Activated CD8-positive, alpha-beta memory T cell treated with anti-CD3 and anti-CD28 coated beads for 36 hours (primary cell): ENCODE data around the gene CLCN6. TPM values are rescaled to one million over a fixed set of nuclear protein-coding genes. Genes with fewer than 3 reads are reported as not detected.

ENCODE experiments used
- CTCF ChIA-PET: fragments of 350-600 bp; sonication (Branson Sonifier 250); formaldehyde crosslinking; loops from one replicate; lab custom pipeline; 2021; ENCODE audit warnings: antibody characterized with exemption; lab: Charles Lee
- POLR2A ChIA-PET: fragments of 350-600 bp; sonication (Branson Sonifier 250); formaldehyde crosslinking; loops from one replicate; lab custom pipeline; 2021; ENCODE audit warnings: antibody characterized with exemption; lab: Charles Lee
- total RNA-seq, 2 experiments: library from RNA; stranded (reverse); gene quantifications; one replicate each; pipeline ENCODE4 v1.2.3, GENCODE V29; 2021

The CLCN6 gene
- total RNA-seq, 2 experiments from 2014 or later = 9.7 to 10.5 TPM

DNA sequence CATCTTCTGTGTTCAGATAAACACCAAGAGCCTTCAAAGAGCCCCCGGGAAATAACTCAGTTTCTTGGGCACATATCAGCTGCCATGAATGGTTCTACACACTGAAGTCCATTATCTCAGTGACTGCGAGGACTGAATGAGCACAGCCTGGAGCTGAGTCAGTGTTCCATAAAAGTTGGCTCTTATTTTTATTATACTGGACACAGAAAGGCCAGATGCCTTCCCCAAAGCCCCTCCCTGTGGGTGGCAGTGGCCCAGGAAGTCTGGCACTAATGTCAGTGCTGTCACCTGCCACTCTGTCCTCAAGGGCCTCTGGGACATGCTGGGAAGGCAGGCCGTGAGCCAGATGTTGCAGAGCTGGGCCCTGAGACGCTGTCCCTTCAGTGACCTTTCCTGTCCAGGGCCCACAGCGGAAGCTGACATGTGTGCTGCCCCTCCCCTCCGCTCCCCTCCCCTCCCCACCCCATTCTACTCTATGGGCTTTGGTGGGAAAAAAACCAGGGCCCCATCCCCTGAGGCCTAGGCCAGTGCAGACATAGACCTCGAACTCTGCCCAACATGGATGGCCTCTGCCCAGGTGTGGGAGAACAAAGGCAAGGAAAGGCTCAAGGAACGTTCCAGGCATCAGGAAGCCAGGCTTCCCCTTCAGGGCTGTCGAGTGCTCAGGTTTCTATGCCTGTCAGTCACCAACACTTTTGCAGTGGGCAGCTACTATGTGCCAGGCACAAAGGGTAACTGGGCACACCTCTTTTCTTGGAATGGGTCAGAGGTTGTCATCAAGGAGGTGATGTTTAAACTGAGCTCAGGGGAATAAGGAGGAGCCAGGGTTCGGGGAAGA lies 75.1 kb downstream of the CLCN6 start:
- POLR2A ChIA-PET = no interaction called here
- CTCF ChIA-PET = no interaction called here

DNA sequence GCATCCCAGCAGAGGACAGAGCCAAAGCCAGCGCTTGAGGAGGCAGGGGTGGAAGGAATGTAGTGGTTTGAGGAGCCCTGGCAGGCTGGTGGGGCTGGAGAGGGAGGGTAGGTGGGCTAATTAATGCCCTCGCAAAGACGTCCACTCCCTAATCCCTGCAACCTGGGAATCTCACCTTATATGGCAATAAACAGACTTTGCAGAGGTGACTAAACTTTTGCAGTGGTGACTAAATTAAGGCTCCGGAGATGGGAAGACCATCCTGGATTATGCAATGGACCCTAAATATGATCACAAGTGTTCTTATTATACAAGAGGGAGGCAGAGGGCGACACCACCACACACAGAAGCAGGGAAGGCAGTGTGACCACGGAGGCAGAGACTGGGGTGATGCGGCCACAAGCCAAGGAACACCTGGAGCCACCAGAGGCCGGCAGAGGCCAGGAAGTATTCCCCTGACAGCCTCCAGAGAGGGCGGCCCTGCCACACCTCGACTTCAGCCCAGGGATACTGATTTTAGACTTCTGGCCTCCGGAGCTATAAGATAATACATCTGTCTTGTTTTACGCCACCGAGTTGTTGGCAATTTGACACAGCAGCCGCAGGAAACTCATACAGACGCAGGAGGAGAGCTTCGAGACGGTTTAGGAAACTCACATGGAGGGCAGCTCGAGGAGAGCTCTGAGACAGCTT lies 75.9 kb downstream of the CLCN6 start:
- CTCF ChIA-PET = interaction anchor here (1.1 to 1.5 kb wide), 2 partner anchors 36 to 43 kb away, joined by 4 read pairs; no protein-coding TSS in a partner anchor

DNA sequence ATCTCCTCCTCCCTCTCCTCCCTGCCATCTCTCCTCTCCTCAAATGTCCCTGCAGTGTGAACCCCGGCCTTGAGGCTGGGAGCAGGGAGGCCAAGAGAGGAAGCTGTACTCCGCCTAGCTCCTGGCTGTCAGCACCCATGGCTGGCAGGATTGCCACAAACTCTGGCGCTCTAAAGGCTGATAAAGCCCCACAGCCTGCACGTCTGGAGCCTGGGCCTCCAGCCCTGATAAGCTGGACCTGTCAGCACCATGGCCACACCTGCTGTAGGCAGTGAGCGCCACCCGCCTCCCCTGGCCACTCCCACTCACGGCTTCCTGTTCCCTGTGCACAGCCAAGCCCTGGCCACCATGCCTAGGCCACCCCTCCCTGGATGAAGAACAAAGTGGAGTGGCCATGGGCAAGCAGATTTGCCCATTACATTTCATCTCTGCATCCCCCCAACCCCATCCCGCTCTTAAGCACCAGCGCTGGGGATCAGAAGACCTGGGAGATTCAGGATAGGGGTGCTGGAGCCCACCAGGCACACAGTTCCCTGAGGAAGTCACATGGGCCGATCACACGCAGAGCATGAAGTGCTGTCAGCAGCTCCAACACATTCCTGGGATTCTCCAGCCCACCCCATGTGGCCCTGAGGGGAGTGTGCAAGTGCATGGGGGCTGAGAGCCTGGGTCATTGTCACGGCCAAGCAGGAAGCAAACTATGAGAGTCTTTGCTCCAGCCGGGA lies 77.0 kb downstream of the CLCN6 start:
- ChIA-PET CTCF (interaction anchor here (1.1 to 1.5 kb wide), 2 partner anchors 37 to 44 kb away, joined by 4 read pairs; no protein-coding TSS in a partner anchor), POLR2A (no interaction called here)

More for the DNA sequence above, 75.9 kb downstream of the CLCN6 start:
- POLR2A ChIA-PET = no interaction called here

DNA sequence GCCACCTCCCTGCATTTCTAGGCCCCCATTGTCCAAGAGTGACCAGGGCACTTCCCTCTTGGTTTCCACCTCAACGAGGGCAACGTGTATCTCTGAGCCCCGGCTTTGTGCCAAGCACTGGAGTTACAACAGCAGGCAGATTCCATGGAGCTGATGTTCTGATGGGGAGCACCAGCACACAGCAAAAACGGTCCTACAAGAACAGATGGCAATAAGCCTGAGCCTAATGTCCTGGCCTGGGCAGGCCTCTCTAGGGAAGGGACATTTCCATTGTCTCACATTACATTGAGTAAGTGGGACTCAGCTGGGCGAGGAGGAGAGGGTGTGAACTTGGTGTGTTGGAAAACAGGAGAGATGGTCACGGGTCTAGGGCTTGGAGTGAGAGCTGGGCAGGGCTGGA lies 79.9 kb downstream of the CLCN6 start:
- CTCF ChIA-PET = interaction anchor here (1.2 kb wide), 1 partner anchor 18 kb away, joined by 3 read pairs; no protein-coding TSS in a partner anchor
- POLR2A ChIA-PET = no interaction called here

DNA sequence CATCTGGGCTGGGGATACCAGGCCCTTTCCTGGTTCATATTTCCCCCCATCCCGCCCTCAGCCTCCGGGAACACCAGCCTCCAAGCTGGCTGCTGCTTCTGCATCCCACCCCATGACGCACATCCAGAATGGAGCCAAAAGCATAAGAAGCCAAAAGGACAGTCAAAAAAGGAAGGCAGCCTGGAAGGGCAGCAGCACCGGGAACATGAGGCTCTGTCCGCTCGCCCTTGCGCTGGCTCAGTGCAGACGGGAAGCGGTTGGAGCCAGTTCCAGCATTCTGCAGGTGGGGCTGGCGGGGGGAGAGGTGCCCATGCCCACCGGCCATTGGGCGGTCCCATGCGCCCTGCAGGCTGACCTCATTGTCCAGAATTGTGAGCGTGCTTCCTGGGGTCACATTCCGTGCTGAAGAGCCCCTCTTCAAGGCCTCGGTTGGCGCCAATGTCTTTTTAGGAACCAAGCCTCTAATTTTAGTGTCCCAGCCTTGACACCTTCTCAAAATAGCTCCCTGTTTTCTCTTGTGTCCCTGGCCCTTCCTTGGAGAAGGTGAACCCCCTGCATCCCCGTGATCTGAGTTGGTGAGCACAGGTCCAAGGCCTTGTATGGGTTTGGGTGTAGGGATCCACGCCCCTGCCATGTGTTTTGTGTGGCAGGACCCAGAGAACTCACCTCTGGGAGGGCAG lies 81.1 kb downstream of the CLCN6 start:
- ChIA-PET POLR2A (interaction anchor here (0.6 kb wide), 1 partner anchor 1898 kb away, joined by 3 read pairs; no protein-coding TSS in a partner anchor), CTCF (no interaction called here)

DNA sequence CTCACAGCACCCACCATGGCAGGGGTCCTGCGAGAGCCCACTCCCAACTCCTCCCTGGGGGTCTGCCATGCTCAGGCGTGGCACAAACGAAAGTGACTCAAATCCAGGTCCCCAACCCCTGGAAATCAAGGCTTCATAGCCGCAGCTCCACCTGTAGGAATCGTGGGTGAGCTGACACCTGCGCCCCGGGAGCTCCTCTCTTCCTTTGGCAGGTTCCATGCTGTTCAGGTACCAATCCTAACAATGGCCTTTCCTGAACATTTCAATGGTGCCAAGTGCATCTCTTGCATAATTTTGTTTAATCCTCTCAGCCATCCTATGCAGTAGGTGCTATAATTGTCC lies 81.6 kb downstream of the CLCN6 start:
- ChIA-PET POLR2A (interaction anchor here (0.6 kb wide), 1 partner anchor 1898 kb away, joined by 3 read pairs; no protein-coding TSS in a partner anchor), CTCF (interaction anchor here (1.0 kb wide), 1 partner anchor 49 kb away, joined by 3 read pairs; no protein-coding TSS in a partner anchor)

DNA sequence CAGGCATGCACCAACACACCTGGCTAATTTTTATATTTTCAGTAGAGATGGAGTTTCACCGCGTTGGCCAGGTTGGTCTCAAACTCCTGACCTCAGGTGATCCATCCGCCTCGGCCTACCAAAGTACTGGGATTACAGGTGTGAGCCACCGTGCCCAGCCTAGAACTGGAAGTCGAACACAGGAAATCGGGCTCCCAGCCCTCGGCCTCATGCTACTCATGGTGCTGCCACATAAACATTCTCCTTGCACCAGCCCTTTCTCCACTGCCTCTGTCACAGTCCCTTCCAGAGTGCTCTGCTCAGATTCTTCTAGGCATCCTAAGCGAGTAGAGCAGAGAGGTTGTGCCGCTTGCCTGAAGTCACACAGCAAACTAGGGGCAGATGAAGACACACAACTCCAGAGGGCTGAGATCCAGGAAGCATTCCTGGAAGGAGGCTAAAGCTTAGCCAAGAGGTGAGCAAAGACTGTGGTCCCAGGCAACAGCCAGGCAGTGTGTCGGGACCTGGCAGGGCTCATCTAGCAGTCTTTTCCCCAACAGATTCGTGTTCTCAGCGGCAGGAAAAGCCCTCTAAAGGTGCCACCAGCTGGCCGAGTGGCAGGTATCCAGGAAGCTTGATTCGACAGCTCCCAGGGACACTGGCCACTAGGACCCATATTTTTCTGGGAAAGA lies 82.3 kb downstream of the CLCN6 start:
- POLR2A ChIA-PET = no interaction called here
- CTCF ChIA-PET = interaction anchor here (1.0 kb wide), 1 partner anchor 50 kb away, joined by 3 read pairs; no protein-coding TSS in a partner anchor

DNA sequence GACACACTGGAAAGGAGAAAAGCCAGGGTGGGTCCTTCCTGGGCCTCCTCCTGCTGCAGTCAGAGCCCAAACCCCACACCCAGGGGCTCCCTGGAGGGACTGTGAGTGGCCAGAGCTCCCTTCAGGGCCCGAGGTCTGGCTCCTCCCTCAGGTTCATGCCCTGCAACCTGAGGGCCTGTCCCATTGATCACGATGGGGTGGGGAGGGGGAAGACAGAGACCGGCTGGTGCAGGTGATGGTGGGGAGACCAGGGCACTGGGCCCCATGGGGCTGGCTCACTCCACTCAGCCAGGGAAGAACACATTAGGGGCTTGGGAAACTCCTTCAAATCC lies 82.9 kb downstream of the CLCN6 start:
- ChIA-PET POLR2A (no interaction called here), CTCF (no interaction called here)

DNA sequence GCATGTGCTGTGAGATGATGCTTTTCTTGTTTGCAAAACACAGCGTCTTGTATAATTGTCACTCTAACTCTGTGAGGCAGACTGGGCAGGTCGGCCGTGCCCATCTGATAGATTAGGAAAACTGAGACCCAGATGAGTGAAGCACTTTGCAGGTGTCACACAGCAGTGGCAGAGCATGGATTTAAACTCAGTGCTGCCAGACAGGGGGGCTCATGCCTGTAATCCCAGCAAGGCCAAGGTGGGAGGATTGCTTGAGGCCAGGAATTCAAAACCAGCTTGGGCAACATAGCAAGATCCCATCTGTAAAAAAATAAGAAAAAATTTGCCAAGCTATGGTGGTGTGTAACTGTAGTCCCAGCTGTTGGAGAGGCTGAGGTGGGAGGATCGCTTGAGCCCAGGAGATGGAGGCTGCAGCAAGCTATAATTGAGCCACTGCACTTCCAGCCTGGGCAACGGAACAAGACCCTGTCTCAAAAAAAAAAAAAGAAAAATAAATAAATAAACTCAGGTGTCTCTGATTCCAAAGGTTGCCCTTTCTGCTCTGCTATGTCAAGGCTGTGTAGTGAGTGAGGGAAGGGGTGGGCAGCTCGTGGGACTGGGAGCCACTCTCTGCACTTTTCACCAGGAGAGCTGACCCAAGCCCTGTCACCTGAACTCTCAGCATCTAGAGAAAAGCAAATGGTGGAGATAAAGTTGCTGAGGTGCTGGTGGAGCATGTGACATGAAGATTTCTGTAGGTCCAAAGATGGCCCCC lies 85.6 kb downstream of the CLCN6 start:
- POLR2A ChIA-PET = no interaction called here
- CTCF ChIA-PET = interaction anchor here (0.8 kb wide), 1 partner anchor 54 kb away, joined by 3 read pairs; no protein-coding TSS in a partner anchor

Other genes with a start within 250 kb of the CLCN6 start
- 1 to 10 TPM; 1.3 to 1.8 TPM for gene FBXO2, start 151.8 kb upstream of the CLCN6 start, total RNA-seq
- 10 to 100 TPM; 15.5 to 15.7 TPM for gene FBXO44, start 151.3 kb upstream of the CLCN6 start, total RNA-seq
- gene FBXO6, start 142.0 kb upstream of the CLCN6 start, total RNA-seq = 1 to 10 TPM; 7.1 to 7.7 TPM
- 10 to 100 TPM; 70.2 to 73.5 TPM for gene MAD2L2, start 125.0 kb upstream of the CLCN6 start, total RNA-seq
- under 1 TPM; 0.06 to 0.08 TPM for gene DRAXIN, start 114.5 kb upstream of the CLCN6 start, total RNA-seq
- gene AGTRAP, start 70.1 kb upstream of the CLCN6 start, total RNA-seq = 10 to 100 TPM in 1 of 2 experiments, 1 to 10 TPM in 1; 9.7 to 11.0 TPM
- gene C1orf167, start 44.0 kb upstream of the CLCN6 start, total RNA-seq = not detected
- gene MTHFR, start 227 bp upstream of the CLCN6 start, total RNA-seq = 10 to 100 TPM in 1 of 2 experiments, 1 to 10 TPM in 1; 9.9 to 12.4 TPM
- gene NPPA, start 41.6 kb downstream of the CLCN6 start, total RNA-seq = not detected
- not detected for gene NPPB, start 52.8 kb downstream of the CLCN6 start, total RNA-seq
- gene KIAA2013, start 120.2 kb downstream of the CLCN6 start, total RNA-seq = 10 to 100 TPM; 31.3 to 32.2 TPM
- gene PLOD1, start 128.5 kb downstream of the CLCN6 start, total RNA-seq = 10 to 100 TPM; 28.5 to 29.6 TPM
- gene MFN2, start 174.3 kb downstream of the CLCN6 start, total RNA-seq = 10 to 100 TPM; 85.9 to 92.6 TPM
- gene MIIP, start 213.3 kb downstream of the CLCN6 start, total RNA-seq = 10 to 100 TPM; 29.8 to 30.0 TPM